ENCODE results near the gene PYROXD2. TPM values are rescaled to one million over a fixed set of nuclear protein-coding genes. Genes with fewer than 3 reads are reported as not detected.

Gene PYROXD2
- total RNA-seq, 1 donor from 2014 or later = 5.5 TPM

- Mint-ChIP-seq H3K4me1 (ENCODE audit: low read depth, unreplicated experiment) (peaks cover 15% of the 10 kb centered on the region), H3K9me3 (ENCODE audit: unreplicated experiment) (peaks cover 1% of the 10 kb centered on the region), H3K27ac (ENCODE audit: unreplicated experiment) (no peak overlapping the region), H3K4me3 (ENCODE audit: unreplicated experiment) (no peak overlapping the region), H3K27me3 (ENCODE audit: unreplicated experiment) (peaks cover 6% of the 10 kb centered on the region), H3K36me3 (ENCODE audit: unreplicated experiment) (no peaks in the 10 kb centered on the region)
- DNase-seq = no peak
- TF ChIP-seq CTCF (IDR thresholded peaks at IDR 0.05; ENCODE audit: partially characterized antibody, unreplicated experiment) = no peak
Measured at GRCh38 chr10:98405422-98405821, 9.6 kb downstream of the PYROXD2 start.

GRCh38 chr10:98404571-98405359, 10.2 kb downstream of the PYROXD2 start:
- Mint-ChIP-seq H3K4me1 (ENCODE audit: low read depth, unreplicated experiment) (peaks cover 15% of the 10 kb centered on the region), H3K4me3 (ENCODE audit: unreplicated experiment) (no peak overlapping the region), H3K27ac (ENCODE audit: unreplicated experiment) (peak overlapping the region; percentile 30), H3K9me3 (ENCODE audit: unreplicated experiment) (peaks cover 1% of the 10 kb centered on the region), H3K36me3 (ENCODE audit: unreplicated experiment) (no peaks in the 10 kb centered on the region), H3K27me3 (ENCODE audit: unreplicated experiment) (peaks cover 7% of the 10 kb centered on the region)
- DNase-seq = no peak
- no peak for TF ChIP-seq CTCF (IDR thresholded peaks at IDR 0.05; ENCODE audit: partially characterized antibody, unreplicated experiment)

GRCh38 chr10:98403812-98404504, 11.0 kb downstream of the PYROXD2 start:
- peaks cover 15% of the 10 kb centered on the region for H3K4me1 Mint-ChIP-seq (ENCODE audit: low read depth, unreplicated experiment)
- no peak for DNase-seq
- no peak for TF ChIP-seq CTCF (IDR thresholded peaks at IDR 0.05; ENCODE audit: partially characterized antibody, unreplicated experiment)
- peaks cover 7% of the 10 kb centered on the region for H3K27me3 Mint-ChIP-seq (ENCODE audit: unreplicated experiment)
- H3K36me3 Mint-ChIP-seq (ENCODE audit: unreplicated experiment) = no peaks in the 10 kb centered on the region
- H3K4me3 Mint-ChIP-seq (ENCODE audit: unreplicated experiment) = no peak overlapping the region
- H3K9me3 Mint-ChIP-seq (ENCODE audit: unreplicated experiment) = peaks cover 1% of the 10 kb centered on the region
- H3K27ac Mint-ChIP-seq (ENCODE audit: unreplicated experiment) = no peak overlapping the region

- H3K36me3 Mint-ChIP-seq (ENCODE audit: unreplicated experiment) = no peaks in the 10 kb centered on the region
- H3K4me3 Mint-ChIP-seq (ENCODE audit: unreplicated experiment) = no peak overlapping the region
- peaks cover 15% of the 10 kb centered on the region for H3K4me1 Mint-ChIP-seq (ENCODE audit: low read depth, unreplicated experiment)
- H3K9me3 Mint-ChIP-seq (ENCODE audit: unreplicated experiment) = peaks cover 1% of the 10 kb centered on the region
- no peak for TF ChIP-seq CTCF (IDR thresholded peaks at IDR 0.05; ENCODE audit: partially characterized antibody, unreplicated experiment)
- no peak for DNase-seq
- H3K27ac Mint-ChIP-seq (ENCODE audit: unreplicated experiment) = no peak overlapping the region
- peaks cover 5% of the 10 kb centered on the region for H3K27me3 Mint-ChIP-seq (ENCODE audit: unreplicated experiment)
Measured at GRCh38 chr10:98402931-98403718, 11.9 kb downstream of the PYROXD2 start.

Measured in glutamatergic neuron (in vitro differentiated cells).